MM.1S (cell line): ENCODE data around the gene FBXO47.

Experiments used
- EZH2 ChIP-seq: fragments of 300-600 bp; sonication (generic); optimal IDR thresholded peaks from 2 replicates; pipeline ENCODE3; 2017; ENCODE audit warnings: low read depth, mild to moderate bottlenecking, antibody characterized with exemption, low read length, mixed read lengths
- EZH2phosphoT487 ChIP-seq: fragments of 300-600 bp; sonication (generic); IDR thresholded peaks from 2 replicates; pipeline ENCODE4 v1.6.1; 2018; ENCODE audit warnings: antibody characterized with exemption, low read length
- TF ChIP-seq, protein P1 (sequence below): fragments of 300-600 bp; sonication (generic); IDR thresholded peaks from 2 replicates; pipeline ENCODE4 v1.5.1; 2016; ENCODE audit warnings: antibody characterized with exemption, low read length, mixed read lengths

DNA sequence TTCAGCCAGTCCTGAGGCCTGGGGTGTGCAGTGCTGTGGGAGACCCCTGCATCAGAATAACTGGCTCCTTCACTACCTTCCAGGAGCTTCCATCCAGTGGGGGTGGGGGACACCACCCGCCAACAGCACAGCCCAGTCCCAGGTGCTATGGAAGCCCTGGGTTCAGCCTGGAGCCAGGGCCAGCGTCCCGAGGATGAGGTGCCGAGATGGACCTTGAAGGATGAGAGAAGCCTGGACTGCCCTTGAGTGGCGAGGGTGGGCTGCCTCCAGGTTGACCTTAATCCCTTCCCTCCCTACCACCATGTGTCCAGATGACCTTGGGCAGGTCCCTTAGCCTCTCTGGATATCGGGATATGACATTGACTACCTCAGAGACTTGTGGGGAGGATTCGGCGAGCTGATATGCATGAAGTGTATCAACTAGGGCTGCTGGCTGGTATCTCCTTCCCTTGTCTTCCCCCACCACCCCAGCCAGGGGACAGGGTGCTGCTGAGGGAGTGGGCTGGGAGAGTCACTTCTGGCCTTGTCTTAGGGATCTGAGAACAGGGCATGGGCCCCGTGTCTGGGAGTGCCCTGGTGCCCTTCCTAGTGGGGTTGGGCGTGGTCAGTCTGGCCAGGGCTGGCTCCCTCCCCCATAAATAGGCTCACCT lies 56.0 kb downstream of the FBXO47 start:
- TF ChIP-seq, protein P1, sequence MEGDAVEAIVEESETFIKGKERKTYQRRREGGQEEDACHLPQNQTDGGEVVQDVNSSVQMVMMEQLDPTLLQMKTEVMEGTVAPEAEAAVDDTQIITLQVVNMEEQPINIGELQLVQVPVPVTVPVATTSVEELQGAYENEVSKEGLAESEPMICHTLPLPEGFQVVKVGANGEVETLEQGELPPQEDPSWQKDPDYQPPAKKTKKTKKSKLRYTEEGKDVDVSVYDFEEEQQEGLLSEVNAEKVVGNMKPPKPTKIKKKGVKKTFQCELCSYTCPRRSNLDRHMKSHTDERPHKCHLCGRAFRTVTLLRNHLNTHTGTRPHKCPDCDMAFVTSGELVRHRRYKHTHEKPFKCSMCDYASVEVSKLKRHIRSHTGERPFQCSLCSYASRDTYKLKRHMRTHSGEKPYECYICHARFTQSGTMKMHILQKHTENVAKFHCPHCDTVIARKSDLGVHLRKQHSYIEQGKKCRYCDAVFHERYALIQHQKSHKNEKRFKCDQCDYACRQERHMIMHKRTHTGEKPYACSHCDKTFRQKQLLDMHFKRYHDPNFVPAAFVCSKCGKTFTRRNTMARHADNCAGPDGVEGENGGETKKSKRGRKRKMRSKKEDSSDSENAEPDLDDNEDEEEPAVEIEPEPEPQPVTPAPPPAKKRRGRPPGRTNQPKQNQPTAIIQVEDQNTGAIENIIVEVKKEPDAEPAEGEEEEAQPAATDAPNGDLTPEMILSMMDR, result no peak
- TF ChIP-seq EZH2 (no peak), EZH2phosphoT487 (no peak)
